Parathyroid adenoma (tissue), 2 donors: ENCODE results near the gene ZDHHC14.

Source experiments
- H2AFZ ChIP-seq: fragments of 300-600 bp; sonication (generic); one replicate; pipeline ENCODE4 v1.7.0; 2017; ENCODE audit warnings: antibody characterized with exemption, mild to moderate bottlenecking
- H3K27ac ChIP-seq: fragments of 300-600 bp; sonication (generic); one replicate; pipeline ENCODE4 v1.7.0; 2017
- H3K27me3 ChIP-seq: fragments of 300-600 bp; sonication (generic); one replicate; pipeline ENCODE4 v1.7.0; 2017; ENCODE audit warnings: low read length; ENCODE audit not compliant: control insufficient read depth, insufficient read depth
- H3K36me3 ChIP-seq: fragments of 300-600 bp; sonication (generic); one replicate; pipeline ENCODE4 v1.7.0; 2017; ENCODE audit warnings: low read length; ENCODE audit not compliant: control insufficient read depth, insufficient read depth
- H3K4me1 ChIP-seq: fragments of 300-600 bp; sonication (generic); one replicate; pipeline ENCODE4 v1.7.0; 2017; ENCODE audit warnings: control low read depth
- H3K4me2 ChIP-seq: fragments of 300-600 bp; sonication (generic); one replicate; pipeline ENCODE4 v1.7.0; 2017; ENCODE audit warnings: low read length
- H3K4me3 ChIP-seq: fragments of 300-600 bp; sonication (generic); one replicate; pipeline ENCODE4 v1.7.0; 2017; ENCODE audit warnings: low read depth, low read length
- H3K79me2 ChIP-seq: fragments of 300-600 bp; sonication (generic); one replicate; pipeline ENCODE4 v1.7.0; 2017; ENCODE audit warnings: control low read depth
- H3K9ac ChIP-seq: fragments of 300-600 bp; sonication (generic); one replicate; pipeline ENCODE4 v1.7.0; 2017; ENCODE audit warnings: mild to moderate bottlenecking
- H3K9me3 ChIP-seq: fragments of 300-600 bp; sonication (generic); one replicate; pipeline ENCODE4 v1.7.0; 2017; ENCODE audit warnings: low read length; ENCODE audit not compliant: control insufficient read depth
- CTCF ChIP-seq: fragments of 300-600 bp; sonication (generic); IDR thresholded peaks from one replicate; pipeline ENCODE4 v1.7.0; 2017; ENCODE audit warnings: antibody characterized with exemption, mild to moderate bottlenecking
- donor health status: primary hyperparathyroidism.

The ZDHHC14 gene

GRCh38 chr6:157478926-157479325, 97.9 kb downstream of the ZDHHC14 start:
- Histone ChIP-seq H3K27me3 (no peaks in the 10 kb centered on the region), H3K4me1 (peaks cover 17% of the 10 kb centered on the region), H3K4me2 (no peak overlapping the region), H3K27ac (no peak overlapping the region), H3K4me3 (no peak overlapping the region), H3K9ac (no peak overlapping the region), H2AFZ (no peak overlapping the region), H3K9me3 (no peaks in the 10 kb centered on the region), H3K36me3 (no peaks in the 10 kb centered on the region), H3K79me2 (peaks cover 26% of the 10 kb centered on the region)
- no peak for TF ChIP-seq CTCF

- Histone ChIP-seq H3K79me2 (peaks cover 24% of the 10 kb centered on the region), H3K9me3 (no peaks in the 10 kb centered on the region), H3K4me2 (no peak overlapping the region), H3K4me1 (peaks cover 13% of the 10 kb centered on the region), H2AFZ (no peak overlapping the region), H3K27me3 (no peaks in the 10 kb centered on the region), H3K36me3 (no peaks in the 10 kb centered on the region), H3K4me3 (no peak overlapping the region), H3K9ac (no peak overlapping the region), H3K27ac (no peak overlapping the region)
- no peak for TF ChIP-seq CTCF
Observed at GRCh38 chr6:157479464-157480303, 98.7 kb downstream of the ZDHHC14 start.

GRCh38 chr6:157481189-157481864, 100.3 kb downstream of the ZDHHC14 start:
- H3K9ac ChIP-seq = no peak overlapping the region
- no peak overlapping the region for H3K4me3 ChIP-seq

GRCh38 chr6:157481865-157482249, 100.9 kb downstream of the ZDHHC14 start:
- H3K9ac ChIP-seq = no peak overlapping the region
- no peak for TF ChIP-seq CTCF
- no peak overlapping the region for H2AFZ ChIP-seq

More at GRCh38 chr6:157481189-157481864, 100.3 kb downstream of the ZDHHC14 start:
- Histone ChIP-seq H3K27me3 (no peaks in the 10 kb centered on the region), H3K4me1 (peaks cover 11% of the 10 kb centered on the region), H3K79me2 (peaks cover 21% of the 10 kb centered on the region), H2AFZ (no peak overlapping the region), H3K27ac (no peak overlapping the region), H3K9me3 (no peaks in the 10 kb centered on the region), H3K36me3 (no peaks in the 10 kb centered on the region), H3K4me2 (no peak overlapping the region)
- TF ChIP-seq CTCF = no peak

More at GRCh38 chr6:157481865-157482249, 100.9 kb downstream of the ZDHHC14 start:
- Histone ChIP-seq H3K4me1 (peaks cover 11% of the 10 kb centered on the region), H3K4me3 (no peak overlapping the region), H3K27me3 (no peaks in the 10 kb centered on the region), H3K4me2 (no peak overlapping the region), H3K79me2 (peaks cover 18% of the 10 kb centered on the region), H3K27ac (no peak overlapping the region), H3K36me3 (no peaks in the 10 kb centered on the region), H3K9me3 (no peaks in the 10 kb centered on the region)
